KMS-11 (cell line): ENCODE measurements around the gene AKT2.

Experiments used
- H2AFZ ChIP-seq: fragments of 200-600 bp; sonication (generic); 2 replicates; pipeline ENCODE4 v1.6.1; 2016; ENCODE audit warnings: antibody characterized with exemption, mixed run types, low read depth
- H3K27ac ChIP-seq: fragments of 200-600 bp; sonication (generic); 2 replicates; pipeline ENCODE4 v1.6.1; 2016; ENCODE audit warnings: mild to moderate bottlenecking, mixed run types
- H3K27me3 ChIP-seq: fragments of 200-600 bp; sonication (generic); 2 replicates; pipeline ENCODE4 v1.6.1; 2017; ENCODE audit warnings: mild to moderate bottlenecking, low read depth, mixed run types, moderate library complexity; ENCODE audit not compliant: insufficient read depth
- H3K36me3 ChIP-seq: fragments of 200-600 bp; sonication (generic); 2 replicates; pipeline ENCODE4 v1.6.1; 2017; ENCODE audit warnings: mild to moderate bottlenecking, mixed run types; ENCODE audit not compliant: insufficient read depth
- H3K4me1 ChIP-seq: fragments of 200-600 bp; sonication (generic); 2 replicates; pipeline ENCODE4 v1.6.1; 2016; ENCODE audit warnings: mild to moderate bottlenecking, low read depth, mixed run types; ENCODE audit not compliant: poor library complexity, severe bottlenecking
- H3K4me2 ChIP-seq: fragments of 200-600 bp; sonication (generic); 2 replicates; pipeline ENCODE4 v1.7.0; 2016; ENCODE audit warnings: mild to moderate bottlenecking, mixed run types
- H3K4me3 ChIP-seq: fragments of 200-600 bp; sonication (generic); IDR thresholded peaks from 2 replicates; pipeline ENCODE4 v1.6.1; 2017; ENCODE audit warnings: low read depth, low read length, mixed read lengths; ENCODE audit not compliant: insufficient read depth
- H3K79me2 ChIP-seq: fragments of 200-600 bp; sonication (generic); 2 replicates; pipeline ENCODE4 v1.6.1; 2016; ENCODE audit warnings: low read depth, mixed run types; ENCODE audit not compliant: insufficient read depth
- H3K9ac ChIP-seq: fragments of 200-600 bp; sonication (generic); 2 replicates; pipeline ENCODE4 v1.6.1; 2016; ENCODE audit warnings: mild to moderate bottlenecking, mixed run types
- H4K20me1 ChIP-seq: fragments of 200-600 bp; sonication (generic); 2 replicates; pipeline ENCODE4 v1.6.1; 2016; ENCODE audit warnings: mild to moderate bottlenecking, mixed run types; ENCODE audit not compliant: insufficient read depth
- CTCF ChIP-seq: fragments of 200-600 bp; sonication (generic); conservative IDR thresholded peaks from 2 replicates; pipeline ENCODE4 v1.6.1; 2017; ENCODE audit warnings: low read depth, mild to moderate bottlenecking, antibody characterized with exemption, low read length, moderate library complexity, mixed read lengths

AKT2 gene

GRCh38 chr19:40238775-40239174, 46.4 kb downstream of the AKT2 start:
- no peak overlapping the region for H3K4me3 ChIP-seq
- no peaks in the 10 kb centered on the region for H4K20me1 ChIP-seq
- no peak overlapping the region for H3K4me2 ChIP-seq
- no peaks in the 10 kb centered on the region for H3K27me3 ChIP-seq
- H3K36me3 ChIP-seq = peaks cover 5% of the 10 kb centered on the region; the same call in 1 of the 2 replicates
- H2AFZ ChIP-seq = no peak overlapping the region
- TF ChIP-seq CTCF = no peak
- H3K27ac ChIP-seq = no peak overlapping the region
- H3K9ac ChIP-seq = no peak overlapping the region
- H3K79me2 ChIP-seq = no peaks in the 10 kb centered on the region
- H3K4me1 ChIP-seq = no peaks in the 10 kb centered on the region

- Histone ChIP-seq H3K9ac (no peak overlapping the region), H3K4me2 (no peak overlapping the region), H3K36me3 (peaks cover 5% of the 10 kb centered on the region; the same call in 1 of the 2 replicates)
Measured at GRCh38 chr19:40237791-40238190, 47.4 kb downstream of the AKT2 start.

GRCh38 chr19:40236366-40236765, 48.8 kb downstream of the AKT2 start:
- no peak overlapping the region for H2AFZ ChIP-seq
- TF ChIP-seq CTCF = no peak
- no peaks in the 10 kb centered on the region for H3K4me1 ChIP-seq
- no peaks in the 10 kb centered on the region for H3K27me3 ChIP-seq
- no peak overlapping the region for H3K4me3 ChIP-seq
- peaks cover 5% of the 10 kb centered on the region; the same call in 1 of the 2 replicates for H3K36me3 ChIP-seq
- no peaks in the 10 kb centered on the region for H3K79me2 ChIP-seq
- no peaks in the 10 kb centered on the region for H4K20me1 ChIP-seq
- no peak overlapping the region for H3K9ac ChIP-seq
- H3K27ac ChIP-seq = no peak overlapping the region
- no peak overlapping the region for H3K4me2 ChIP-seq

More at GRCh38 chr19:40237791-40238190, 47.4 kb downstream of the AKT2 start:
- H2AFZ ChIP-seq = no peak overlapping the region
- no peaks in the 10 kb centered on the region for H3K4me1 ChIP-seq
- no peak overlapping the region for H3K4me3 ChIP-seq
- no peaks in the 10 kb centered on the region for H3K27me3 ChIP-seq
- no peaks in the 10 kb centered on the region for H3K79me2 ChIP-seq
- no peaks in the 10 kb centered on the region for H4K20me1 ChIP-seq
- no peak for TF ChIP-seq CTCF
- H3K27ac ChIP-seq = no peak overlapping the region

GRCh38 chr19:40236026-40236355, 49.2 kb downstream of the AKT2 start:
- Histone ChIP-seq H4K20me1 (no peaks in the 10 kb centered on the region), H3K9ac (no peak overlapping the region), H3K27me3 (no peaks in the 10 kb centered on the region), H3K36me3 (peaks cover 5% of the 10 kb centered on the region; the same call in 1 of the 2 replicates), H3K79me2 (no peaks in the 10 kb centered on the region), H3K4me1 (no peaks in the 10 kb centered on the region), H2AFZ (no peak overlapping the region), H3K4me2 (no peak overlapping the region), H3K27ac (no peak overlapping the region), H3K4me3 (no peak overlapping the region)
- no peak for TF ChIP-seq CTCF
